ENCODE measurements around the gene BMP7. TPM values are rescaled to one million over a fixed set of nuclear protein-coding genes. Genes with fewer than 3 reads are reported as not detected.

The BMP7 gene
- total RNA-seq, 1 donor = not detected

DNA sequence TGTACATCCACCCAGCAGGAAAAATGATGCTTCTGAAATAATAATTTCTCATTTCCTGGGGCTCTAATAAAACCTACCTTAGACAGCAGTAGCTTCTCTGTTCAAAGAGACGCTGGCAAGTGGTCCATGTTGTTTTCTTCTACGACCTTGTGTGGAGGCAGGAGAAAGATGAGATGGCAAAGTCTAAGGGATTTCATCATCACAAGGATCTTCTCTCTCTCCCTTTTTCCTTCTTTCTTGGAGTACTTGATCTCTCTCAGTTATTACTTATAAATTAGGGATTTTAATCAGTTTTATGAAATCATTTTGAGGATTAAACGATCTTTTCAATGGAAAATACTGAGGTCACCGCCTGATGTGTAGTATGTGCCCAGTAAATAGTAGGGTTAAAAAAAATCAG, 147.5 kb downstream of the BMP7 start:
- H4K20me1 ChIP-seq (ENCODE audit: insufficient read depth, low read length) = no peaks in the 10 kb centered on the region
- DNase-seq (ENCODE audit: insufficient read length, low spot score, missing footprints) = no peak
- TF ChIP-seq, protein P1, sequence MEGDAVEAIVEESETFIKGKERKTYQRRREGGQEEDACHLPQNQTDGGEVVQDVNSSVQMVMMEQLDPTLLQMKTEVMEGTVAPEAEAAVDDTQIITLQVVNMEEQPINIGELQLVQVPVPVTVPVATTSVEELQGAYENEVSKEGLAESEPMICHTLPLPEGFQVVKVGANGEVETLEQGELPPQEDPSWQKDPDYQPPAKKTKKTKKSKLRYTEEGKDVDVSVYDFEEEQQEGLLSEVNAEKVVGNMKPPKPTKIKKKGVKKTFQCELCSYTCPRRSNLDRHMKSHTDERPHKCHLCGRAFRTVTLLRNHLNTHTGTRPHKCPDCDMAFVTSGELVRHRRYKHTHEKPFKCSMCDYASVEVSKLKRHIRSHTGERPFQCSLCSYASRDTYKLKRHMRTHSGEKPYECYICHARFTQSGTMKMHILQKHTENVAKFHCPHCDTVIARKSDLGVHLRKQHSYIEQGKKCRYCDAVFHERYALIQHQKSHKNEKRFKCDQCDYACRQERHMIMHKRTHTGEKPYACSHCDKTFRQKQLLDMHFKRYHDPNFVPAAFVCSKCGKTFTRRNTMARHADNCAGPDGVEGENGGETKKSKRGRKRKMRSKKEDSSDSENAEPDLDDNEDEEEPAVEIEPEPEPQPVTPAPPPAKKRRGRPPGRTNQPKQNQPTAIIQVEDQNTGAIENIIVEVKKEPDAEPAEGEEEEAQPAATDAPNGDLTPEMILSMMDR (IDR thresholded peaks at IDR 0.05; ENCODE audit: extremely low read depth, low read depth, low read length) = no peak

More for the DNA sequence above, 147.5 kb downstream of the BMP7 start:
- H3K4me3 ChIP-seq (ENCODE audit: insufficient read depth, low read length) = no peak overlapping the region
- no peak overlapping the region for H3K4me2 ChIP-seq (ENCODE audit: insufficient read depth, low read length)
- no peak overlapping the region for H3K27ac ChIP-seq (ENCODE audit: low read depth, low read length)
- no peaks in the 10 kb centered on the region for H3K79me2 ChIP-seq (ENCODE audit: insufficient read depth, low read length)
- no peaks in the 10 kb centered on the region for H3K27me3 ChIP-seq (ENCODE audit: insufficient read depth, low read length)
- H3K36me3 ChIP-seq (ENCODE audit: insufficient read depth, low read length) = no peaks in the 10 kb centered on the region
- H3K4me1 ChIP-seq (ENCODE audit: insufficient read depth, low read length) = no peaks in the 10 kb centered on the region
- H2AFZ ChIP-seq (ENCODE audit: low read length) = no peak overlapping the region
- no peaks in the 10 kb centered on the region for H3K9me3 ChIP-seq (ENCODE audit: low read depth, low read length)

Small RNAs within 50 kb of the gene (small RNA-seq; reads per million reads assigned to genes)
- not detected for gene RF00019

Other genes starting within 250 kb of the BMP7 start
- not detected in 2 replicates for gene SPO11, start 63.2 kb upstream of the BMP7 start, total RNA-seq
- gene RAE1, start 84.6 kb upstream of the BMP7 start, total RNA-seq = 22.7 and 24.6 TPM in 2 replicates
- 2.1 and 2.9 TPM in 2 replicates for gene RBM38, start 124.8 kb upstream of the BMP7 start, total RNA-seq

All from osteoblast (primary cell).